Mucosa of descending colon (tissue), 3 donors: ENCODE measurements around the gene SLC2A9. TPM values are rescaled to one million over a fixed set of nuclear protein-coding genes. Genes with fewer than 3 reads are reported as not detected.

ENCODE experiments used
- ATAC-seq: fragments of 200-7000 bp; cut with Tn5 transposase; one replicate; pipeline ENCODE4 v1.9.1; 2020; ENCODE audit warnings: mild to moderate bottlenecking, moderate library complexity
- DNase-seq, 3 donors: peaks; one replicate each; pipeline ENCODE4 v3.0.0-alpha.2; 2020
- H3K36me3 ChIP-seq: fragments of 200-600 bp; one replicate; pipeline ENCODE4 v1.8.0; 2021; ENCODE audit warnings: low read depth, mild to moderate bottlenecking
- H3K4me1 ChIP-seq: fragments of 200-600 bp; one replicate; pipeline ENCODE4 v1.8.0; 2021; ENCODE audit warnings: low read depth, mild to moderate bottlenecking
- H3K4me3 ChIP-seq: fragments of 200-600 bp; one replicate; pipeline ENCODE4 v1.8.0; 2021; ENCODE audit warnings: mild to moderate bottlenecking
- H3K9me3 ChIP-seq: fragments of 200-600 bp; one replicate; pipeline ENCODE4 v1.8.0; 2021; ENCODE audit warnings: mild to moderate bottlenecking
- CTCF ChIP-seq: fragments of 200-600 bp; IDR thresholded peaks from one replicate; pipeline ENCODE4 v1.8.0; 2022; ENCODE audit warnings: antibody characterized with exemption, mild to moderate bottlenecking
- intact Hi-C, 2 donors: fragments of 100-400 bp; cut with DNase I in 1 of 2; cut with micrococcal nuclease in 1 of 2; formaldehyde crosslinking; loops; one replicate each; pipeline versions ENCODE4 v1.11.0 to v1.11.1; 2022; cut with DNase I, micrococcal nuclease
- total RNA-seq, 3 donors: library from RNA; stranded (reverse); fragmentation: NEBNext Ultra II Directional in 2 of 3; extraction: Animal tissue kit (Norgen Biotek cat#: 25700) in 2 of 3; gene quantifications; one replicate each; pipeline versions ENCODE4 v1.2.1 to v1.2.4, GENCODE V29; 2021 to 2023
- donor health status: DM: no; HTN: no; CAD: no; lungs with moderate emphysema.
- donor health status: DM: no; HTN: no; CAD: no.
- donor health status: DM: no; HTN: yes; CAD: no.

SLC2A9 gene
- total RNA-seq, 3 donors from 2014 or later, result 4.8 to 8.9 (median 8.1) TPM

GRCh38 chr4:9921326-9921725 is 100.0 kb downstream of the SLC2A9 start:
- DNase-seq (no peak), ATAC-seq (no peak)
- TF ChIP-seq CTCF, result no peak
- intact Hi-C loops, result no loop called here
- Histone ChIP-seq H3K36me3 (no peaks in the 10 kb centered on the region), H3K4me3 (no peak overlapping the region), H3K4me1 (no peaks in the 10 kb centered on the region), H3K9me3 (no peaks in the 10 kb centered on the region)

- intact Hi-C loops, result no loop called here
- no peaks in the 10 kb centered on the region for H3K36me3 ChIP-seq
- ATAC-seq (no peak), DNase-seq (no peak)
- H3K9me3 ChIP-seq, result no peaks in the 10 kb centered on the region
- no peak for TF ChIP-seq CTCF
- no peak overlapping the region for H3K4me3 ChIP-seq
- no peaks in the 10 kb centered on the region for H3K4me1 ChIP-seq
Measured at GRCh38 chr4:9920029-9920428, 101.3 kb downstream of the SLC2A9 start.

GRCh38 chr4:9919047-9919446 is 102.2 kb downstream of the SLC2A9 start:
- no peaks in the 10 kb centered on the region for H3K36me3 ChIP-seq
- no peak overlapping the region for H3K4me3 ChIP-seq
- H3K4me1 ChIP-seq, result no peaks in the 10 kb centered on the region
- no peak for DNase-seq
- no peak for ATAC-seq
- no peaks in the 10 kb centered on the region for H3K9me3 ChIP-seq
- intact Hi-C loops, result no loop called here
- TF ChIP-seq CTCF, result no peak

- Histone ChIP-seq H3K4me3 (no peak overlapping the region), H3K36me3 (no peaks in the 10 kb centered on the region), H3K9me3 (no peaks in the 10 kb centered on the region), H3K4me1 (no peaks in the 10 kb centered on the region)
- no peak for DNase-seq
- ATAC-seq, result no peak
- intact Hi-C loops, result no loop called here
- TF ChIP-seq CTCF, result no peak
Measured at GRCh38 chr4:9918484-9918883, 102.8 kb downstream of the SLC2A9 start.

- H3K36me3 ChIP-seq, result no peaks in the 10 kb centered on the region
- ATAC-seq (no peak), DNase-seq (no peak)
- intact Hi-C loops, result no loop called here
- H3K4me1 ChIP-seq, result no peaks in the 10 kb centered on the region
- H3K9me3 ChIP-seq, result no peaks in the 10 kb centered on the region
- TF ChIP-seq CTCF, result no peak
- no peak overlapping the region for H3K4me3 ChIP-seq
Measured at GRCh38 chr4:9916937-9917336, 104.4 kb downstream of the SLC2A9 start.

- no peak for DNase-seq
- intact Hi-C loops, result no loop called here
- Histone ChIP-seq H3K36me3 (no peaks in the 10 kb centered on the region), H3K9me3 (no peaks in the 10 kb centered on the region), H3K4me3 (no peak overlapping the region), H3K4me1 (no peaks in the 10 kb centered on the region)
- TF ChIP-seq CTCF, result no peak
- ATAC-seq, result no peak
Measured at GRCh38 chr4:9916346-9916745, 105.0 kb downstream of the SLC2A9 start.
